MG63 (cell line): ENCODE results near the gene FEN1. TPM values are rescaled to one million over a fixed set of nuclear protein-coding genes. Genes with fewer than 3 reads are reported as not detected.

Experiments
- DNase-seq: peaks from one replicate; pipeline ENCODE4 v3.0.0-alpha.2; 2020
- H3K27me3 ChIP-seq: fragments of 250-450 bp; sonication (Bioruptor Pico); 2 replicates; pipeline ENCODE4 v1.5.1; 2020; ENCODE audit warnings: mild to moderate bottlenecking, moderate library complexity
- H3K36me3 ChIP-seq: fragments of 250-450 bp; sonication (Bioruptor Pico); 2 replicates; pipeline ENCODE4 v1.5.1; 2020; ENCODE audit warnings: mild to moderate bottlenecking, moderate library complexity
- H3K4me3 ChIP-seq: fragments of 250-450 bp; sonication (Bioruptor Pico); 2 replicates; pipeline ENCODE4 v1.5.1; 2020; ENCODE audit warnings: mild to moderate bottlenecking, moderate library complexity
- H3K9me3 ChIP-seq: fragments of 250-450 bp; sonication (Bioruptor Pico); 2 replicates; pipeline ENCODE4 v1.5.1; 2020; ENCODE audit warnings: mild to moderate bottlenecking, moderate library complexity
- total RNA-seq: library from RNA; depleted of rRNA; stranded (reverse); fragments of >200 nt; shearing (Covaris generic); gene quantifications from 2 replicates; pipeline ENCODE4 v1.2.3, GENCODE V29; 2014; ENCODE audit warnings: low replicate concordance

FEN1 gene
- total RNA-seq, 1 experiment from 2014 or later = 85.7 TPM

GRCh38 chr11:61753672-61754071, 39.0 kb upstream of the FEN1 start:
- H3K36me3 ChIP-seq = no peaks in the 10 kb centered on the region
- no peaks in the 10 kb centered on the region for H3K9me3 ChIP-seq
- no peak for DNase-seq
- no peaks in the 10 kb centered on the region for H3K27me3 ChIP-seq
- H3K4me3 ChIP-seq = no peak overlapping the region

GRCh38 chr11:61754534-61755482, 37.9 kb upstream of the FEN1 start:
- Histone ChIP-seq H3K4me3 (no peak overlapping the region), H3K27me3 (no peaks in the 10 kb centered on the region), H3K9me3 (no peaks in the 10 kb centered on the region), H3K36me3 (no peaks in the 10 kb centered on the region)
- no peak for DNase-seq

GRCh38 chr11:61756147-61756451, 36.6 kb upstream of the FEN1 start:
- Histone ChIP-seq H3K9me3 (no peaks in the 10 kb centered on the region), H3K27me3 (no peaks in the 10 kb centered on the region), H3K4me3 (no peak overlapping the region)

GRCh38 chr11:61756452-61757212, 36.1 kb upstream of the FEN1 start:
- Histone ChIP-seq H3K36me3 (no peaks in the 10 kb centered on the region), H3K4me3 (no peak overlapping the region), H3K9me3 (no peaks in the 10 kb centered on the region), H3K27me3 (no peaks in the 10 kb centered on the region)
- DNase-seq = peak; percentile 65

More at GRCh38 chr11:61756147-61756451, 36.6 kb upstream of the FEN1 start:
- no peak for DNase-seq
- H3K36me3 ChIP-seq = no peaks in the 10 kb centered on the region

GRCh38 chr11:61757213-61757862, 35.4 kb upstream of the FEN1 start:
- DNase-seq = no peak
- no peak overlapping the region for H3K4me3 ChIP-seq
- H3K27me3 ChIP-seq = no peaks in the 10 kb centered on the region
- no peaks in the 10 kb centered on the region for H3K9me3 ChIP-seq
- no peaks in the 10 kb centered on the region for H3K36me3 ChIP-seq

- no peak overlapping the region for H3K4me3 ChIP-seq
- H3K9me3 ChIP-seq = no peaks in the 10 kb centered on the region
- no peaks in the 10 kb centered on the region for H3K27me3 ChIP-seq
- DNase-seq = no peak
- no peaks in the 10 kb centered on the region for H3K36me3 ChIP-seq
These were observed 31.8 kb upstream of the FEN1 start for GRCh38 chr11:61760946-61761345.

GRCh38 chr11:61761440-61762222, 31.1 kb upstream of the FEN1 start:
- peak; percentile 19 for DNase-seq
- no peaks in the 10 kb centered on the region for H3K27me3 ChIP-seq
- H3K4me3 ChIP-seq = no peak overlapping the region
- H3K36me3 ChIP-seq = no peaks in the 10 kb centered on the region
- H3K9me3 ChIP-seq = no peaks in the 10 kb centered on the region

GRCh38 chr11:61762223-61762615, 30.5 kb upstream of the FEN1 start:
- Histone ChIP-seq H3K36me3 (no peaks in the 10 kb centered on the region), H3K9me3 (no peaks in the 10 kb centered on the region), H3K27me3 (no peaks in the 10 kb centered on the region), H3K4me3 (no peak overlapping the region)
- DNase-seq = no peak

- no peak overlapping the region for H3K4me3 ChIP-seq
- H3K9me3 ChIP-seq = no peaks in the 10 kb centered on the region
- H3K36me3 ChIP-seq = no peaks in the 10 kb centered on the region
- no peaks in the 10 kb centered on the region for H3K27me3 ChIP-seq
- no peak for DNase-seq
These were observed 29.9 kb upstream of the FEN1 start for GRCh38 chr11:61762798-61763197.

GRCh38 chr11:61763930-61764605, 28.6 kb upstream of the FEN1 start:
- Histone ChIP-seq H3K4me3 (no peak overlapping the region), H3K9me3 (no peaks in the 10 kb centered on the region), H3K27me3 (no peaks in the 10 kb centered on the region), H3K36me3 (no peaks in the 10 kb centered on the region)
- DNase-seq = no peak

GRCh38 chr11:61764606-61765260, 28.0 kb upstream of the FEN1 start:
- Histone ChIP-seq H3K27me3 (no peaks in the 10 kb centered on the region), H3K36me3 (no peaks in the 10 kb centered on the region), H3K9me3 (no peaks in the 10 kb centered on the region), H3K4me3 (no peak overlapping the region)
- DNase-seq = no peak

GRCh38 chr11:61765550-61766253, 27.0 kb upstream of the FEN1 start:
- Histone ChIP-seq H3K9me3 (no peaks in the 10 kb centered on the region), H3K27me3 (no peaks in the 10 kb centered on the region), H3K4me3 (no peak overlapping the region), H3K36me3 (no peaks in the 10 kb centered on the region)
- no peak for DNase-seq

GRCh38 chr11:61766353-61766841, 26.3 kb upstream of the FEN1 start:
- no peaks in the 10 kb centered on the region for H3K27me3 ChIP-seq
- no peaks in the 10 kb centered on the region for H3K9me3 ChIP-seq
- H3K36me3 ChIP-seq = no peaks in the 10 kb centered on the region
- no peak for DNase-seq
- no peak overlapping the region for H3K4me3 ChIP-seq

GRCh38 chr11:61768376-61769076, 24.2 kb upstream of the FEN1 start:
- H3K9me3 ChIP-seq = no peaks in the 10 kb centered on the region
- no peaks in the 10 kb centered on the region for H3K36me3 ChIP-seq
- H3K4me3 ChIP-seq = no peak overlapping the region
- no peaks in the 10 kb centered on the region for H3K27me3 ChIP-seq
- DNase-seq = no peak
